GM19463 (cell line): ENCODE results near the gene SLC22A4.

Experiments used
- ATAC-seq: cut with Tn5 transposase; IDR thresholded peaks from one replicate; pipeline ENCODE4 v1.9.1; 2021; ENCODE audit warnings: mild to moderate bottlenecking, moderate library complexity; ENCODE audit not compliant: unreplicated experiment

SLC22A4 gene

GRCh38 chr5:132293992-132294727 lies at the start of gene SLC22A4:
SLC22A4 (plus strand) TSS chr5:132294394; CDS start chr5:132294617, 223 bp downstream.
- peak; percentile 73 for ATAC-seq

GRCh38 chr5:132245593-132245992 lies 48.6 kb upstream of the SLC22A4 start:
- ATAC-seq = no peak

GRCh38 chr5:132246806-132247205 lies 47.4 kb upstream of the SLC22A4 start:
- ATAC-seq = no peak

GRCh38 chr5:132250547-132250946 lies 43.6 kb upstream of the SLC22A4 start:
- no peak for ATAC-seq

- ATAC-seq = no peak
Observed at GRCh38 chr5:132251220-132251725, 42.9 kb upstream of the SLC22A4 start.

- ATAC-seq = no peak
Observed at GRCh38 chr5:132253008-132253441, 41.2 kb upstream of the SLC22A4 start.

GRCh38 chr5:132253452-132254320 lies 40.5 kb upstream of the SLC22A4 start:
- ATAC-seq = no peak

GRCh38 chr5:132254321-132254977 lies 39.7 kb upstream of the SLC22A4 start:
- ATAC-seq = no peak

GRCh38 chr5:132256086-132256782 lies 38.0 kb upstream of the SLC22A4 start:
- no peak for ATAC-seq

GRCh38 chr5:132256783-132257130 lies 37.4 kb upstream of the SLC22A4 start:
- ATAC-seq = no peak

GRCh38 chr5:132257131-132258101 lies 36.8 kb upstream of the SLC22A4 start, which contains the start of gene PDLIM4:
PDLIM4 (plus strand) TSS chr5:132257696; CDS start chr5:132257735, 39 bp downstream.
- no peak for ATAC-seq

- no peak for ATAC-seq
Observed at GRCh38 chr5:132258102-132259068, 35.8 kb upstream of the SLC22A4 start.

- no peak for ATAC-seq
Observed at GRCh38 chr5:132259069-132259851, 34.9 kb upstream of the SLC22A4 start.

- ATAC-seq = no peak
Observed at GRCh38 chr5:132260051-132260450, 34.1 kb upstream of the SLC22A4 start.

- ATAC-seq = peak; percentile 60
Observed at GRCh38 chr5:132260714-132261551, 33.3 kb upstream of the SLC22A4 start.
